Activated CD8-positive, alpha-beta T cell treated with anti-CD3 and anti-CD28 coated beads for 36 hours (primary cell): ENCODE results near the gene SPIB. TPM values are rescaled to one million over a fixed set of nuclear protein-coding genes. Genes with fewer than 3 reads are reported as not detected.

Experiments
- ATAC-seq: fragments of 200-7000 bp; cut with Tn5 transposase; one replicate; pipeline ENCODE4 v1.10.0; 2021; ENCODE audit warnings: mild to moderate bottlenecking, moderate library complexity
- CTCF ChIA-PET: fragments of 350-600 bp; sonication (Branson Sonifier 250); formaldehyde crosslinking; loops from one replicate; lab custom pipeline; 2021; ENCODE audit warnings: antibody characterized with exemption; lab: Charles Lee
- POLR2A ChIA-PET: fragments of 350-600 bp; sonication (Branson Sonifier 250); formaldehyde crosslinking; loops from one replicate; lab custom pipeline; 2021; ENCODE audit warnings: antibody characterized with exemption; lab: Charles Lee
- DNase-seq: peaks from one replicate; pipeline ENCODE4 v3.0.0-alpha.2; 2020
- H3K27ac Mint-ChIP-seq: one replicate; pipeline ENCODE4 v1.8.0; 2021; ENCODE audit warnings: mild to moderate bottlenecking, mixed read lengths
- H3K27me3 Mint-ChIP-seq: one replicate; pipeline ENCODE4 v1.8.0; 2021; ENCODE audit warnings: mixed read lengths
- H3K36me3 Mint-ChIP-seq: one replicate; pipeline ENCODE4 v1.8.0; 2021; ENCODE audit warnings: low read depth, mixed read lengths
- H3K4me1 Mint-ChIP-seq: one replicate; pipeline ENCODE4 v1.8.0; 2021; ENCODE audit warnings: low read depth, mixed read lengths
- H3K4me3 Mint-ChIP-seq: one replicate; pipeline ENCODE4 v1.8.0; 2021; ENCODE audit warnings: mild to moderate bottlenecking, moderate library complexity, mixed read lengths
- H3K9me3 Mint-ChIP-seq: one replicate; pipeline ENCODE4 v1.8.0; 2021; ENCODE audit warnings: mixed read lengths
- intact Hi-C: fragments of 100-400 bp; cut with micrococcal nuclease; formaldehyde crosslinking; loops from one replicate; pipeline ENCODE4 v1.10.0; 2022
- total RNA-seq, 2 experiments: library from RNA; stranded (reverse); gene quantifications; one replicate each; pipeline ENCODE4 v1.2.3, GENCODE V29; 2021
- TF ChIP-seq, protein P1 (sequence below): fragments of 200-600 bp; IDR thresholded peaks from one replicate; pipeline ENCODE4 v1.8.0; 2022; ENCODE audit warnings: antibody characterized with exemption, mild to moderate bottlenecking

Gene SPIB
- total RNA-seq, 2 experiments from 2014 or later: 0.68 to 1.5 TPM

GRCh38 chr19:50377517-50377916, 41.2 kb upstream of the SPIB start:
- ATAC-seq: no peak
- CTCF ChIA-PET: no interaction called here
- Mint-ChIP-seq H3K9me3 (no peaks in the 10 kb centered on the region), H3K36me3 (peaks cover 27% of the 10 kb centered on the region), H3K4me3 (peak overlapping the region; percentile 98), H3K27me3 (no peaks in the 10 kb centered on the region), H3K4me1 (peaks cover 25% of the 10 kb centered on the region), H3K27ac (peak overlapping the region; percentile 84)
- TF ChIP-seq, protein P1, sequence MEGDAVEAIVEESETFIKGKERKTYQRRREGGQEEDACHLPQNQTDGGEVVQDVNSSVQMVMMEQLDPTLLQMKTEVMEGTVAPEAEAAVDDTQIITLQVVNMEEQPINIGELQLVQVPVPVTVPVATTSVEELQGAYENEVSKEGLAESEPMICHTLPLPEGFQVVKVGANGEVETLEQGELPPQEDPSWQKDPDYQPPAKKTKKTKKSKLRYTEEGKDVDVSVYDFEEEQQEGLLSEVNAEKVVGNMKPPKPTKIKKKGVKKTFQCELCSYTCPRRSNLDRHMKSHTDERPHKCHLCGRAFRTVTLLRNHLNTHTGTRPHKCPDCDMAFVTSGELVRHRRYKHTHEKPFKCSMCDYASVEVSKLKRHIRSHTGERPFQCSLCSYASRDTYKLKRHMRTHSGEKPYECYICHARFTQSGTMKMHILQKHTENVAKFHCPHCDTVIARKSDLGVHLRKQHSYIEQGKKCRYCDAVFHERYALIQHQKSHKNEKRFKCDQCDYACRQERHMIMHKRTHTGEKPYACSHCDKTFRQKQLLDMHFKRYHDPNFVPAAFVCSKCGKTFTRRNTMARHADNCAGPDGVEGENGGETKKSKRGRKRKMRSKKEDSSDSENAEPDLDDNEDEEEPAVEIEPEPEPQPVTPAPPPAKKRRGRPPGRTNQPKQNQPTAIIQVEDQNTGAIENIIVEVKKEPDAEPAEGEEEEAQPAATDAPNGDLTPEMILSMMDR: no peak
- intact Hi-C loops: no loop called here
- POLR2A ChIA-PET: no interaction called here
- DNase-seq: no peak

DNA sequence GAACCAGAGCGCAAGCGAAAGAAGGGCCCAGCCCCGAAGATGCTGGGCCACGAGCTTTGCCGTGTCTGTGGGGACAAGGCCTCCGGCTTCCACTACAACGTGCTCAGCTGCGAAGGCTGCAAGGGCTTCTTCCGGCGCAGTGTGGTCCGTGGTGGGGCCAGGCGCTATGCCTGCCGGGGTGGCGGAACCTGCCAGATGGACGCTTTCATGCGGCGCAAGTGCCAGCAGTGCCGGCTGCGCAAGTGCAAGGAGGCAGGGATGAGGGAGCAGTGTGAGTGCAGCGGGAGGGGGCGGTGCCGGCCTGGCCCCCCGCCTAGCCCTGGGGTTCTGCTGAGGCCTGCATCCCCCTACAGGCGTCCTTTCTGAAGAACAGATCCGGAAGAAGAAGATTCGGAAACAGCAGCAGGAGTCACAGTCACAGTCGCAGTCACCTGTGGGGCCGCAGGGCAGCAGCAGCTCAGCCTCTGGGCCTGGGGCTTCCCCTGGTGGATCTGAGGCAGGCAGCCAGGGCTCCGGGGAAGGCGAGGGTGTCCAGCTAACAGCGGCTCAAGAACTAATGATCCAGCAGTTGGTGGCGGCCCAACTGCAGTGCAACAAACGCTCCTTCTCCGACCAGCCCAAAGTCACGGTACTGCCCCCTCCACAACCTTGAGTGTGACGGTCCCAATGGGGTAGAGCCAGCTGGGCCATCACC, 40.4 kb upstream of the SPIB start:
- TF ChIP-seq, protein P1: no peak
- no peak for ATAC-seq
- DNase-seq: no peak
- H3K4me1 Mint-ChIP-seq: peaks cover 28% of the 10 kb centered on the region
- no peak overlapping the region for H3K27ac Mint-ChIP-seq
- H3K4me3 Mint-ChIP-seq: peak overlapping the region; percentile 11
- CTCF ChIA-PET: no interaction called here
- H3K36me3 Mint-ChIP-seq: peaks cover 27% of the 10 kb centered on the region
- H3K27me3 Mint-ChIP-seq: no peaks in the 10 kb centered on the region
- POLR2A ChIA-PET: no interaction called here
- no peaks in the 10 kb centered on the region for H3K9me3 Mint-ChIP-seq
- intact Hi-C loops: no loop called here

DNA sequence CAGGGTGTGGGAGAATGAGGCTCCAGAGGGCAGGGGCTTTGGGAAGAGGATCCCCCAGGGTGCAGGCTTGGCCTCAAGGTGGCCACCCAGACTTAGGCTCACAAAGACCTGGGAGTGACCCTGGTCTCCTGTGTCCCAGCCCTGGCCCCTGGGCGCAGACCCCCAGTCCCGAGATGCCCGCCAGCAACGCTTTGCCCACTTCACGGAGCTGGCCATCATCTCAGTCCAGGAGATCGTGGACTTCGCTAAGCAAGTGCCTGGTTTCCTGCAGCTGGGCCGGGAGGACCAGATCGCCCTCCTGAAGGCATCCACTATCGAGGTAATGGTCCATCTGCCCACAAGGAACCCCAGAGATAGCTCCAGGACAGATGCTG, 39.9 kb upstream of the SPIB start:
- intact Hi-C loops: no loop called here
- peaks cover 34% of the 10 kb centered on the region for H3K4me1 Mint-ChIP-seq
- no peaks in the 10 kb centered on the region for H3K27me3 Mint-ChIP-seq
- ChIA-PET CTCF (no interaction called here), POLR2A (no interaction called here)
- H3K27ac Mint-ChIP-seq: no peak overlapping the region
- no peak overlapping the region for H3K4me3 Mint-ChIP-seq
- H3K9me3 Mint-ChIP-seq: no peaks in the 10 kb centered on the region
- DNase-seq: no peak
- TF ChIP-seq, protein P1: no peak
- peaks cover 27% of the 10 kb centered on the region for H3K36me3 Mint-ChIP-seq
- ATAC-seq: no peak

DNA sequence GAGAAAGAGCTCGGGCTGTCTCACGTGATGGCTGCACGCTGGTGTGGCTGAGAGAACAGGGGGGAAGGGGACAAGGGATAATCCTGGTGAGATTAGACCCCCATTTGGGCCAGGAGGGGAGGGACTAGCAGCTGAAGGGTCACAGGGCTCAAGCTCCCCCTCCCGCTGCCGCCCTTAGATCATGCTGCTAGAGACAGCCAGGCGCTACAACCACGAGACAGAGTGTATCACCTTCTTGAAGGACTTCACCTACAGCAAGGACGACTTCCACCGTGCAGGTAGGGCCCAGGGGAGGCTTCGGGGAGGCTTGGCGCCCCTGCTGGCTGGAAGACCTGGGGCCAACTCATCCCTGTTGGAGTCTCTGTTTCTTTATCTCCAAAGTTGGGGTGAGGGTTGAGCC, 39.1 kb upstream of the SPIB start:
- Mint-ChIP-seq H3K9me3 (no peaks in the 10 kb centered on the region), H3K4me1 (peaks cover 29% of the 10 kb centered on the region), H3K4me3 (no peak overlapping the region), H3K36me3 (peaks cover 30% of the 10 kb centered on the region), H3K27me3 (no peaks in the 10 kb centered on the region), H3K27ac (no peak overlapping the region)
- TF ChIP-seq, protein P1: no peak
- ATAC-seq: no peak
- intact Hi-C loops: no loop called here
- no peak for DNase-seq
- ChIA-PET CTCF (no interaction called here), POLR2A (no interaction called here)

- ChIA-PET CTCF (no interaction called here), POLR2A (no interaction called here)
- peaks cover 32% of the 10 kb centered on the region for H3K4me1 Mint-ChIP-seq
- TF ChIP-seq, protein P1: no peak
- no peaks in the 10 kb centered on the region for H3K9me3 Mint-ChIP-seq
- ATAC-seq: no peak
- intact Hi-C loops: no loop called here
- peaks cover 35% of the 10 kb centered on the region for H3K36me3 Mint-ChIP-seq
- DNase-seq: no peak
- no peak overlapping the region for H3K4me3 Mint-ChIP-seq
- H3K27ac Mint-ChIP-seq: no peak overlapping the region
- no peaks in the 10 kb centered on the region for H3K27me3 Mint-ChIP-seq
Measured at GRCh38 chr19:50380137-50380536, 38.6 kb upstream of the SPIB start.
